HG03159 (cell line): ENCODE measurements around the gene RFC3.
A peak's percentile ranks its signal among the peaks of the same experiment; 100 is the strongest.
"Not testable (repeated sequence)": the region's sequence is repeated elsewhere in the genome, so short reads cannot be mapped to it uniquely, and the experiment has no call there.

Experiments used
- ATAC-seq: cut with Tn5 transposase; IDR thresholded peaks from one replicate; pipeline ENCODE4 v1.9.1; 2021; ENCODE audit warnings: mild to moderate bottlenecking, moderate library complexity; ENCODE audit not compliant: unreplicated experiment

Gene RFC3, protein sequence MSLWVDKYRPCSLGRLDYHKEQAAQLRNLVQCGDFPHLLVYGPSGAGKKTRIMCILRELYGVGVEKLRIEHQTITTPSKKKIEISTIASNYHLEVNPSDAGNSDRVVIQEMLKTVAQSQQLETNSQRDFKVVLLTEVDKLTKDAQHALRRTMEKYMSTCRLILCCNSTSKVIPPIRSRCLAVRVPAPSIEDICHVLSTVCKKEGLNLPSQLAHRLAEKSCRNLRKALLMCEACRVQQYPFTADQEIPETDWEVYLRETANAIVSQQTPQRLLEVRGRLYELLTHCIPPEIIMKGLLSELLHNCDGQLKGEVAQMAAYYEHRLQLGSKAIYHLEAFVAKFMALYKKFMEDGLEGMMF

DNA sequence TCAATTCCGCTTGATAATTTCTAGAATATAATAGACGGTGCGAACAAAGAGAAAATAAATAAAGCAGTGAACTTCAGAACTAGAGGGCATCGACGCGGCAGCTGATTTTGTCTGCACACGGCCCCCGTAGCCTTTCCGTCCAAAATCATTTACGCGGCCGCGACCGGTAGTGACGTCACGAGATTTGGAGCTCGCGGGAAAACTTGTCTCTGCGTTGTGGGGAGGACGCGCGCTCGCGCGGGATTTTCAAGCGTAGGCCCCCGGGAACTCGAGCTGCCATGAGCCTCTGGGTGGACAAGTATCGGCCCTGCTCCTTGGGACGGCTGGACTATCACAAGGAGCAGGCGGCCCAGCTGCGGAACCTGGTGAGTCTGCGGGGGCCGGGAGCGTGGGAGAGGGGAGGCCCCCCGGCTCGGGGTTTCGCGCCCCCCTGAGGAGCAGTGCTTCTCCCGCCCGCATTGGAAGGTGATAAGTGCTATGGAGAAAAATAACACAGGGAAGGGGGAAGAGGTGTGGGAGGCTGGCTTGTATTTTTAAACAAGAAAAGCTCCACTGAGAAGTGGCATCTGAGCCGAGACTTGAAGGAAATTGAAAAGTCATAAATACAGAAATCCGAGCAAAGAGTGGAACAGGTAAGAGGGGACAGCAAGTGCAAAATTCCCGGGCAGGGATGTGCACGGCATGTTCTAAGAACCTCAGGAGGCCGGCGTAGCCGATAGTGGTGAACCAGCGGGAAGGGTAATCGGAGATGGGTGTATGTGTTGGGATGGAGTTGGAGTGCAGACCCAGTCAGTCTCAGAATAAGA lies at the start of gene RFC3:
TSS of gene RFC3 (plus strand) at position 249 of the 806 bp plus-strand sequence. CDS start at position 279, 30 bp downstream.
- ATAC-seq: peak; percentile 91

DNA sequence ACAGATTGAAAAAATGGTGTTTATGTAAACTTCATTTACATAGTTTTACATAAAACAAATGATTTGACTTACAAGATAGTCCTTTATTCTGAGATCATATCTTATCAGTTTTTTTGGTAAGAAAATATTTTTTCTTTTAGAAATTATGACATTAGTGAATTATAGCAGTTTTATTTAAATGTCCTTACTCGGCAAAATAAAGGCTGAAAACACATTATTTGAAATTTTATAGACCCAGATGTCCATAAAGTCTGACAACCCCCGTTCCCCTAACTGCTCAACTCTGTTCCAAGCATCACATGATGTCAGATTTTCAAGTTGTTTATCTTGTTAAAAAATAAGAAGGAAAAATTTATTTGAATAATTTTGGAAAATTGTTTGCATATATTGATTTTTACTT lies 46.7 kb upstream of the RFC3 start:
- no peak for ATAC-seq

DNA sequence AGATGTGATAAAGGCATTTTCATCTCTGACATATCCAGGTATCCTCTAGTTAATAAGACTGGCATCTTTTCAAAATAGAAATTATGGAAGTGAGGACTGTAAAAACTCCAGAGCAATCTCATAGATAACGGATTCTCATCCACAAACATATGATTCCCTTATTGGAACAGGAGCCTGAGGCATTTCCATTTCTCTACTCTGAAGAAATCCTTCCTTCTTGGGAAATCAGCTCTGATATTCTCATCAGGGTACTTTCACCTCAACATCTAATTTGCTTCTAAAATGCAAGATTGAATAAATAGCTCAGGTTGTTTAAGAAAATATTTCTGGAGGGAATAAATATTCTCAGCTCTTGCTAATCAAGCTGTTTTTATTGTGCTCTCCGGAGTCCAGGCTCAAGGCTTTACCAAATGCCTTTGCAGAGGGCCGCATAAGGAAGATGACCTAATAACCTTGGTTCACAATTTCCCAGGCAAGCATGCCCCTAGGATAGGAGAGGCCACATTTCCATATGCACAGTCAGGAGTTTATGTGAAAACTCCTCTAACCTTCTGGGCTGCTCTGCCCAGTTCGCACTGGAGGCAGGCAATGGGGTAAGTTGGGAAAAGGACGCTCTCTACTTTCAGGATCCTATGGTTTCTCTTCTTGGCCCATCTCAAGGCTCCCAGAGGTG lies 44.0 kb upstream of the RFC3 start:
- ATAC-seq: no peak

DNA sequence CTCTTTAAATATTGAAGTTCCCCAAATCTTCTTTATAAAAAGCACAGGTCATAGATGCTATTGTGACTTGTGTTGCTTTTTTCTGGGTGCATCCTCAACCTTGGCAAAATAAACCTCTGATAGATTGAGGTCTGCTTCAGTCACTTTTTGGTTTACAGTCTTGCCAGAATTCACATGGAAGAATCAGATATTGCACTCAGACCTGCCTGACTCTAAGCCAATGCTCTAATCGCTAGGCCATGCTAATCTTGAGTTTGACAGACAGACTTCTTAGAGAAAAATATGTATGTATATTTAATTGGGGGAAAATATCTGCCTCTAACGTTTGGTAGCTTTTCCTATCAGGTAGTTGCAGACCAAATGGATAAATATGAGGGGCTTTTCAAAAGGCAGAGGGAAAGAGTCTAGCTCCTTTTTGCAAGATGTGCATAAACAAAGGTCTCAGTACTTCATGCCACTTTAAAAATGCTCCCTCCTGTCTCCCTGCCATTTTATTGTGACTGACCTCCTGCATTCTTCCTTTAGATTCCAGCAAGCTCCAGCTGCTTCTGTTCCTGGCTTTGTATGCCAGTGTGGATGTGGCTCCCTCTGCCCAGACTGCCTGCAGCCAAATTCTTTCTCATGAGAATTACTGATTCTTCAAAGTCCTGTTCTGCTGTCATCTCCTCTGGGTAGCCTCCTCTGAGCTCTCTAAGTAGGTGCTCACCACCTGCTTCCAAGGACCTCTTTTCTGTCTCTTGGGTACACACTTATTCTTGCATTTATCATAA lies 42.4 kb upstream of the RFC3 start:
- no peak for ATAC-seq

DNA sequence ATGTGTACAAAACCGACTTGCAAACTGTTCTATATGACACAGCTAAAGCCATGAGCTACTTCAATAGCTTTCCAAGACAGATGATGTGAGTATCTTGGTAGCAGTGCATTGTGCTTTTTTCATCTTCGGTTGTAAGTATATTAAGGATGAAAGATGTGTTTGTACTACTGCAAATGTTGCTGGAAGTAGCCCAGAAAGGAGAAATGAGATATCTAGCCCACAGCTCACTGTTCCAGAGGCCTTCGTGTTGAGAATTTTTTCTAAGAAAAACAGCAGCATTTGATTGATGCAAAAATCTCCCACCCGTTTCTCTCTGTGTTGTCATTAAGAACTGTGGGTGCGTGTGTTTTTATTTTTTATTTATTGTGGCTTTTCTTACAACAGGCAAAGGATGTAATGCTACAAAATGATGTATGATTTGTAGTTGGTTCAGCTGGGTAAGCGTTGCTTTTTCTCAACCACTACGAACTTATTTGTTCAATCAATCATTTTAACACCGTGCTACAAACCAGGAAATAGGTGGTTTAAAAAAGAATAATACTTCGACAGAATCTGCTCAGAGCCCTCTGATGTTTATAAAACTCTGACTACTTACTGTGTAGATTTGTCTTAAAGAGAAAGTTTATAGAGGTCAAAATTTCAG lies 41.6 kb upstream of the RFC3 start:
- ATAC-seq: no peak

DNA sequence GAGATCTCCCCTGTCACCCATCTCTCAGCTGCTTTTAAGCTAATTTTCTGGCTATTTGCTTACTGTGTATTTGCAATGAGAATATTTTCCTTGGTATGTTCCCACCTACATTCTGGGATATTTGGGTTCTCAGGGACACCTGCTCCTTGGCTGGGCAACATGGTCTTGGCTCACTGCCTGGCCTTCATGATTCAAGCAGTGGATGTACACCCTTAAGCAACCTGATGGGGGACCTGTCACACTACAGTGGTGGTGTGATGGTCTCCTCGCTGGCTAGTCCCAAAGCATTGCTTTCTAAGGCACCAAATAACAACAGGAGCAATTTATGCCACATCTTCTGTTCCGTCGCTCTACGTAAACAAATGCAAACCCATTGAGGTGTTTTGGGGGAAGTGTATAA lies 35.3 kb upstream of the RFC3 start:
- ATAC-seq: no peak

DNA sequence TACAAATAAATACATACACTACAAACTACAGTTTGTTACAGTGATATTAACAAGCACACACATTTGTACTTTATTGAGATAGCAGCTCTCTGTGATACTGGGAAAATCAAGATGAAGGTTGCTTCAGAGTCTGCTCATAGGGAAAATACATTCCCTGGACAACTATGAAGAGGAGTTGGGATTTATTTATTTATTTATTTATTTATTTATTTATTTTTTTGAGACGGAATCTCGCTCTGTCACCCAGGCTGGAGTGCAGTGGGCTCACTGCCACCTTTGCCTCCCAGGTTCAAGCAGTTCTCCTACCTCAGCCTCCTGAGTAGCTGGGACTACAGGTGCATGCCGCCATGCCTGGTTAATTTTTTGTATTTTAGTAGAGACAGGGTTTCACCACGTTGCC lies 34.7 kb upstream of the RFC3 start:
- not testable (repeated sequence) for ATAC-seq

DNA sequence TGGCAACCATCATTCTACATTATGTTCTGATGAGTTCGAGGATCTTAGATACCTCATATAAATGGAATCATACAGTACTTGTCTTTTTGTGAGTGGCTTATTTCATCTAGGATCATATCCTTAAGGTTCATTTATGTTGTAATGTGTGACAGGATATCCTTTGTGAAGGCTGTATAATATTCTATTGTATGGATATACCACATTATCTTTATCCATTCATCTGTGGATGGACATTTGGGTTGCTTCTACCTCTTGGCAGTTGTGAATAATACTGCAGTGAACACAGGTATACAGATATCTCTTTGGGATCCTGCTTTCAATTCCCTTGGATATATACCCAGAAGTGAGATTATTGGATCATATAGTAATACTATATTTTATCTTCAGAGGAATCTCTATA lies 33.2 kb upstream of the RFC3 start:
- ATAC-seq: no peak

DNA sequence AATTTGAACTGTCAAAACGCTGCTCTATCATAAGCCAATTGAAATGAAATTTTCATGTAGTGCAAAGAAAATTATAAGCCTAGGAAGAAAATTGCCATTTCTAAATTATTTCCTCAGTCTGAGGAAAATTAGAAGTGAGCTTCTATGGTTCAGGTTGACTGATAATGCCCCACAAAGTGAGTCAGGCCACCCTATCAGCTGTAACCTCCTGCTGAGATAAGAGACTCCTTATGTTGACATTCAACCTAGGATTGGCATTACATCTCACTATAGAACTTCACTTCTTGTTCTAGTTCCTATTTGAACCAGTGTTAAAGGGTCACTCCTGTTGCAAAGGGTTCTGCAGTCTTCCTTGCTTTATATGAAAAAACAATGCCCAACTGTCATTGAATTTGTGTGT lies 32.6 kb upstream of the RFC3 start:
- ATAC-seq: no peak

DNA sequence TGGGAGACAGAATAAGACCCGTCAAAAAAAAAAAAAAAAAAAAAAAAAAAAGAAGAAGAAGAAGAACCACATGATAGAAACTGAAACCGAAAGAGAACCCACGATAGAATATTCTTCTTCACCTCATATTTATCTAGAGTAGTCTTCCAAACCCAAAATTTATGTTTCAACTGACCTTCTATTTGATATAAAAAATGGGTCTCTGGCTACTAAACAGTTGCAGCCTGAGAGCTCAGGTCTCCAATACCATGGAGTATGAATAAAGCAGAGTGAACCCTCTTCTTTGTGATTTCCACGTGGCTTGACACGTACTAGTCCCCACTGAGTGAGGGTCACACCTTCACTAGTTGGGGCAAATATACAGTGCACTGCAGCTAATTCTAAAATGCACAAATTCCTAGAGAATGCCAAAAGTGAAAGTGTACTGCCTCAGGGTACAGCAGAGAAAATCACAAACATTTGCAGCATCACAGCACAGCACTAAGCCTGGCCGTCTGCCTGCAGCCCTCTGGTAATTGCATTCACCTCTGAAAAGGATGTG lies 30.8 kb upstream of the RFC3 start:
- peak; percentile 64 for ATAC-seq

DNA sequence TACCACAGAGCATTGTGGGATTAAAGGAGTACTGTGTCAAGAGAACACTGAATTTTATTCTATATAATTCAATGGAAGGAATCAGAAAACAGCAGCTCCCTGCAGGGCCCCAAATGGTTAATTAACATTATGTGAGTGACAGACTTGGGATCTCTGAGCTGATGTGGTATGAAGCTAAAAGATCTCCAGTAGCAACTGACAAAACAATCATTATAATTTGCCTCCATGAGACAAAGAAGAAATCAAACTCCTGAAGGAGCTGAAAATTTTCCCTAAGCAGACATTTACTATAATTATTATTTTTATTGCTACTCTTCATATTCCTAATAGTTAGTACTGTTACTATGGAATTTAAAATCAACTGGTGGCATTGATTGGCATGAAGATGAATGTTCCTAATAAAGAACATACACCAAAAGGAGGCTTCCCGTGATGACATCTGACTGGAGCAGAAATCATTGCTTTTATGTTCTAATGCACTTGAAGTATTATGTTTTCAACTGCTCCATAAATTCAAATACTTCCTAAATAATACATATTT lies 28.8 kb upstream of the RFC3 start:
- ATAC-seq: no peak

DNA sequence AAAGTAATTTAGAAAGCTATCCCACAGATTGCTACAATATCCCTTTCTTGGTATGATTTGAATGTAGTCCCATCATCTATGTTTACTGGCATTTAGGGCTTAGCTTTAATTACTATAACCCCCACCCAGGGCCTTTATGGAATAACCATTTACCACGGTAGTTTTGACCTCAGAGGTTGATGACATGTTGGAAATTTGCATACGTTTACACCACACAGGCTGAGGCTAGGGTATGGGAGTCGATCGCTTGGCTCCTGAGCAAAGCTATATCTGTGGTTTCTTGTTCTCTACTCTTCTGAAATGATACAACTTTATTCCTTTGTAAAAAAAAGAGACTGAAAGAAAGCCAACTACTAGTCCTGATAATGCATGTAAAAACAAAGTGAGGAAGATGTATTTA lies 28.2 kb upstream of the RFC3 start:
- no peak for ATAC-seq

DNA sequence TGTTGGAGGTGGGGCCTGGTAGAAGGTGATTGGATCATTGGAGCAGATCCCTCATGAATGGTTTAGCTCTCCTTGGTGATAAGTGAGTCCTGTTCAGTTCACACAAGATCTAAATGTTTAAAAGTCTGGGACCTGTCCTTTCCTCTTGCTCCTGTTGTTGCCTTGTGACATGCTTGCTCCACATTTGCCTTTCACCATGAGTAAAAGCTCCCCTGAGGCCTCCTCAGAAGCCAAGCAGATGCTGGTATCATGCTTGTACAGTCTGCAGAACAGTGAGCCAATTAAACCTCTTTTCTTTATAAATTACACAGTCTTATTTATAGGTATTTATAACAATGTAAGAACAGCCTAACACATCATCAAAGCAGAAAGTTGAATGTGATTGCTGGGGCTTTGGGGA lies 24.2 kb upstream of the RFC3 start:
- ATAC-seq: no peak

DNA sequence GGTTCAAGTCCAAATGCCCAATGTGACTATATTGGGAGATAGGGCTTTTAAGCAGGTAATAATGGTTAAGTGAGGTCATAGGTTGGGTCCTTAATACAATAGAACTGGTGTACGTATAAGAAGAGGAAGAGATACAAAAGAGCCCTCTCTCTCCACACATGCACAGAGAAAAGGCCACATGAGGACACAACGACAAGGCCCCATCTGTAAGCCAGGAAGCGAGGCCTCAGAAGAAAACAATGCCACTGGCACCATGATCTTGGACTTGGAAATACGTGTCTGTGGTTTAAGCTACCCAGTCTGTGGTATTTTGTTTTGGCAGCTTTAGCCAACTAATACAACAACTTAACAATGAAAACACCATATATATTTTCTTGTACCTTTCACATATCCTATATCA lies 23.4 kb upstream of the RFC3 start:
- ATAC-seq: no peak

DNA sequence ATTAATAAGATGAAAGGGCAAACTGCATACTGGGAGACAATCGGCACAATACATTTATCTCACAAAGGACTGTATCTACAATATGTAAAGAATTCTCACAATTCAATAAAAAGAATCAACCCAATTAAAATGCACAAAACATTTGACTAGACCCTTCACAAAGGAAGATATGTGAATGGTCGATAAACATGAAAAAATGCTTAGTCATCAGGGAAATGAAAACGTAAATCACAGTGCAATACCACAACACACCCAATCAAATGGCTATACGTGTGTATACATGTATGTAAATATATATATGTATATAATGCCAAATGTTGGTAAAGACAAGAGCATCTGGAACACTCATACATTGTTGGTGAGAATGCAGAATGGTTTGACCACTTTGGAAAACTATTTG lies 21.9 kb upstream of the RFC3 start:
- ATAC-seq: no peak

DNA sequence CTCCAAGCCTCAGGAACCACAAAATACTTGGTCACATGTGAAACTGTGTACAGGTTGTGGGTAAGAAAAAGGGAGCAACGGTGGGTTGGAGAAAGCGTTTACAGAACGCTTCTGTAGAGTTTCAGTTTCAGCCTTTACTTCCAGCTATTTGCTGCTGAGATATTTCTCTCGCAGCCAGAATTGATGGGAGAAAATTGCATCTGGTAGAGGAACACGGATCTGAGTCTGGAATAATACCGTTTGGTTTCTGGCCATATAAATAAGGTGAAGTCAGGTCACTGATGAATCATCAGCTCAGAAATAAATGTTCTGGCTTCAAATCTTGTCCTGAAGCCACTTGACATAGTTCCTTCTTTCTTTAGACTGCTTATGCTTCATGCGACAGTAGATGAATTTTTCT lies 20.3 kb upstream of the RFC3 start:
- no peak for ATAC-seq

DNA sequence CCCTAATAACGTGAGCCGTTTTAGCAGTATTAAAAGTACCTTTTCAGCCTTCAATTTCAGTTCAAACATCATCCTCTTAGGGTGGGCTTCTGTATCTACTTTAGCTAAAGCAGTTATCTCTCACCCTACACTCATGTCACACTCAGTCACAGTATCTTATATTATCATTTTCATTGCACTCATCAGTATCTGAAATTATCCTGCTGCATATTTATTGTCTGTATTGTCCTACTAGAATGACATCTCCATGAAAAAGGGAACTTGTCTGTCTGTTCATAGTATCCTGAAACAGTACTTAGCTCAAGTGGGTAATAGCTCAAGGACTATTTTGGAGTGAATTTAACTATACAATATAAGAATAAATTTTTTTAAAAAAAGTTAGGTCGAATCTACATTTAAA lies 19.9 kb upstream of the RFC3 start:
- no peak for ATAC-seq

DNA sequence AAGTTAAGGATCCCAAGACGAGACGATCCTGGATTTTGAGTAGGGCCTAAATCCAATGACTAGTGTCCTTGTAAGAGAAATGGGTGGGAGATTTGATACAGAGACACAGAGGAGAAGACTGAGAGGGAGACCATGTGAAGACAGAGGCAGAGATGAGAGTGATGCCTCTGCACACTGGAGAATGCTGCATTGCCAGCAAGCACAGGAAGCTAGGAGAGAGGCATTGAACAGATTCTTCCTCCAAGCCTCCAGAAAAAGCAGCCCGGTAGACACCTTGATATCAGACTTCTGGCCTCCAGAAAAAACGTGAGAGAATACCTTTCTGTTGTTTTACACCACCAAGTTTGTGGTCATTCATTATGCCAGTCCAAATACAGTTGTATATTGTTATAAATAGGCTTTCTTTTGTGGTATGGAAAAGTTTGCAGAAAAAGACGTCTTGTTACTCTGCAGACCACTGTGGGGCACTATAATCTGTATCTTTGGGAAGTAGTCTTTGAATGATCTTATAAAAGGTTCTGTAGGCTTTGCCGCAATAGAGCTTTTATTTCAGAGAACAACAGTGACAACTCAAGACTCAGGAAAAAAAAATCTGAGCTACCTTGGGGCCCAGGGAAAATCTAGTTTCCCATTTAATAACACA lies 17.9 kb upstream of the RFC3 start:
- no peak for ATAC-seq

DNA sequence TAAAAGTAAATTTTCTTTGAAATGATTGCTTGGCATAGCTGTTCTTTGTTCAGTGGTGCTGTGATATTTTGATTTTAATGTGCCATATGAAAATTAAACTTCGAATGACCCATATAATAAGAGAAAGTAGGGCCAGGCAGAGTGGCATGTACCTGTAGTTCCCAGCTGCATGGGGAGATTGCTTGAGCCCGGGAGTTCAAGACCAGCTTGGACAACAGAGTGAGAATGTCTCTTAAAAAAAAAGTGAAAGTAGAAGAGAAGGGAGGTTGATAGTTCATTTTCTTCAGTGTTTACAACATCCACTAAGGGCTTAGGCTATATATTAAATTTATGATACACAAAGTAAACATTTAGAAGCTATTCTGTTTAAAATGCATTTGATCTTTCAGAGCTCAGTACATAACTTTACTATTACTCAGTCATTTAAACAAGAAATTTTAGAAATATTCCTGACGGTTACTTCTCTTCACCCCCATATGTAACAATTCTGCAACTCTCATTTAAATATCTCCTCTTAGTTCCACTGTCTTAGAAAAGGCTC lies 17.2 kb upstream of the RFC3 start:
- no peak for ATAC-seq
